ENCODE results near the gene DERA. TPM values are rescaled to one million over a fixed set of nuclear protein-coding genes. Genes with fewer than 3 reads are reported as not detected.

The DERA gene
- total and polyA plus RNA-seq, 2 of the 13 experiments (the other 11 are each of a cell fraction or from before 2014, with no cell fraction given): 24.0 to 51.3 TPM

DNA sequence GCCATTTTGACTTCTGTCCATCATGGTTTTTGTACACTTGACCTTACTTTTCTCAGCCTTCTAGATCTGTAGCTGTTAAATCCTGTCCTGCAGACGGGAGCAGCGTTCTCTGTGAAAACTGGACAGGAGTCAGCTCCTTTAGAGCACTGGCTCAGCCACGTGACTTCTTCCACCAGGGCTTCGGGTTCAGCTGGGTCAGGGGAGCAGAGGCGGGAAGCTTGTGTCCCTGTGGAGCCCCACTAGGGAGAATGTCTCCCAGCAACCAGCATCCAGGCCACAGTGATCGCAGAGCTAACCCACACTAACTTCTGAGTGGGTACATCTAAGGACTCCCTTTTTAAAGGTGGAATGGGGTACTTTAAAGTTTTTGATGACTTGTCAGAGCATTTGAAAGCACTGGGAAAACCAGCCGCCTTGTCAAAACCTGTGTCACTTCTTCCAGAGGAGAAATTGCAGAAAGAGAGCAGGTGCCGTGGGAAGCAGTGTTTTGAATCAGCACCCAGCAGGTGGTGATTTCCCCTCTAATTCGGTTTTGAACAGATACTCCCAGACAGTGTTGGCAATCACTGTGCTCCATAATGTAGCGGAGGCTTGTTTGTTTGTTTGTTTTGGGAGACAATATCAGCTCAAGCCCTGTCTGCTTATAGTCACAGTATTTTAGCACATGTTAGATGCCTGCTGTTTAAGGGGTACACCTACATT lies 17.9 kb downstream of the DERA start (continued):
- TF ChIP-seq, protein P1, sequence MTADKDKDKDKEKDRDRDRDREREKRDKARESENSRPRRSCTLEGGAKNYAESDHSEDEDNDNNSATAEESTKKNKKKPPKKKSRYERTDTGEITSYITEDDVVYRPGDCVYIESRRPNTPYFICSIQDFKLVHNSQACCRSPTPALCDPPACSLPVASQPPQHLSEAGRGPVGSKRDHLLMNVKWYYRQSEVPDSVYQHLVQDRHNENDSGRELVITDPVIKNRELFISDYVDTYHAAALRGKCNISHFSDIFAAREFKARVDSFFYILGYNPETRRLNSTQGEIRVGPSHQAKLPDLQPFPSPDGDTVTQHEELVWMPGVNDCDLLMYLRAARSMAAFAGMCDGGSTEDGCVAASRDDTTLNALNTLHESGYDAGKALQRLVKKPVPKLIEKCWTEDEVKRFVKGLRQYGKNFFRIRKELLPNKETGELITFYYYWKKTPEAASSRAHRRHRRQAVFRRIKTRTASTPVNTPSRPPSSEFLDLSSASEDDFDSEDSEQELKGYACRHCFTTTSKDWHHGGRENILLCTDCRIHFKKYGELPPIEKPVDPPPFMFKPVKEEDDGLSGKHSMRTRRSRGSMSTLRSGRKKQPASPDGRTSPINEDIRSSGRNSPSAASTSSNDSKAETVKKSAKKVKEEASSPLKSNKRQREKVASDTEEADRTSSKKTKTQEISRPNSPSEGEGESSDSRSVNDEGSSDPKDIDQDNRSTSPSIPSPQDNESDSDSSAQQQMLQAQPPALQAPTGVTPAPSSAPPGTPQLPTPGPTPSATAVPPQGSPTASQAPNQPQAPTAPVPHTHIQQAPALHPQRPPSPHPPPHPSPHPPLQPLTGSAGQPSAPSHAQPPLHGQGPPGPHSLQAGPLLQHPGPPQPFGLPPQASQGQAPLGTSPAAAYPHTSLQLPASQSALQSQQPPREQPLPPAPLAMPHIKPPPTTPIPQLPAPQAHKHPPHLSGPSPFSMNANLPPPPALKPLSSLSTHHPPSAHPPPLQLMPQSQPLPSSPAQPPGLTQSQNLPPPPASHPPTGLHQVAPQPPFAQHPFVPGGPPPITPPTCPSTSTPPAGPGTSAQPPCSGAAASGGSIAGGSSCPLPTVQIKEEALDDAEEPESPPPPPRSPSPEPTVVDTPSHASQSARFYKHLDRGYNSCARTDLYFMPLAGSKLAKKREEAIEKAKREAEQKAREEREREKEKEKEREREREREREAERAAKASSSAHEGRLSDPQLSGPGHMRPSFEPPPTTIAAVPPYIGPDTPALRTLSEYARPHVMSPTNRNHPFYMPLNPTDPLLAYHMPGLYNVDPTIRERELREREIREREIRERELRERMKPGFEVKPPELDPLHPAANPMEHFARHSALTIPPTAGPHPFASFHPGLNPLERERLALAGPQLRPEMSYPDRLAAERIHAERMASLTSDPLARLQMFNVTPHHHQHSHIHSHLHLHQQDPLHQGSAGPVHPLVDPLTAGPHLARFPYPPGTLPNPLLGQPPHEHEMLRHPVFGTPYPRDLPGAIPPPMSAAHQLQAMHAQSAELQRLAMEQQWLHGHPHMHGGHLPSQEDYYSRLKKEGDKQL (CRISPR knock-in tag; IDR thresholded peaks at IDR 0.05; ENCODE audit: low read depth): no peak

DNA sequence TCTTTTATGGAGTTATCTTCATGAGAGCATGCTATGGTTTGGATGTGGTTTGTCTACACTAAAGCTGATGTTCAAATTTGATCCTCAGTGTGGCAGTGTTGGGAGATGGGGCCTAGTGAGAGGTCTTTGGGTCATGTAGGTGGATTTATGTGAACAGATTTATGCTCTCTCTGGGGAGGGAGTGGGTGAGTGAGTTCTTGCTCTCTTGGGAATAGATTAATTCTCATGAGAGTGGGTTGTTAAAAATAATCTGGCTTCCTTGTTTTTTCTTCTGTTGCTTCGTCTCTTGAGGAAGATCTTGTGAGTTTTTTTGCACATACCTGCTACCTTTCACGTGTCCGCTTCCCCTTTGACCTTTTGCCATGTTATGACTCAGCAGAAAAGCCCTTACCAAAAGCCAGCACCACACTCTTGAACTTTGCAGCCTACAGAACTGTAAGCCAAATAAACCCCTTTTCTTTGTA lies 20.5 kb downstream of the DERA start:
- in situ Hi-C loops (cut with HindIII; ENCODE audit: extremely low pct_ligation_motif_present, low pct_unique_long_range_greater_than_20kb): no loop called here
- peak overlapping the region; percentile 17 for H3K27ac ChIP-seq (ENCODE audit: extremely low read length, insufficient read depth, low read length)
- BruUV-seq (replicated peaks): no TSS peak
- TF ChIP-seq ZNF776 (CRISPR knock-in tag; IDR thresholded peaks at IDR 0.05) (no peak), NFIC (IDR thresholded peaks at IDR 0.05; ENCODE audit: low read length) (no peak), YY1 (IDR thresholded peaks at IDR 0.05; ENCODE audit: insufficient read depth, insufficient replicate concordance, low read depth, low read length) (no peak), BHLHE40 (IDR thresholded peaks at IDR 0.05; ENCODE audit: low read length) (no peak), ZNF10 (CRISPR knock-in tag; IDR thresholded peaks at IDR 0.05; ENCODE audit: borderline replicate concordance, low read depth) (no peak), NR2F2 (IDR thresholded peaks at IDR 0.05; ENCODE audit: borderline replicate concordance, low read depth) (peak; percentile 79), ZNF546 (CRISPR knock-in tag; conservative IDR thresholded peaks at IDR 0.05) (no peak), GATA4 (IDR thresholded peaks at IDR 0.05; ENCODE audit: borderline replicate concordance, low read depth) (no peak), ZNF878 (CRISPR knock-in tag; IDR thresholded peaks at IDR 0.05) (no peak), STAG1 (CRISPR knock-in tag; IDR thresholded peaks at IDR 0.05) (no peak), GFI1 (CRISPR knock-in tag; IDR thresholded peaks at IDR 0.05; ENCODE audit: borderline replicate concordance) (peak; percentile 51; the same call in 1 of the 2 replicates)
- TF ChIP-seq, protein P2, sequence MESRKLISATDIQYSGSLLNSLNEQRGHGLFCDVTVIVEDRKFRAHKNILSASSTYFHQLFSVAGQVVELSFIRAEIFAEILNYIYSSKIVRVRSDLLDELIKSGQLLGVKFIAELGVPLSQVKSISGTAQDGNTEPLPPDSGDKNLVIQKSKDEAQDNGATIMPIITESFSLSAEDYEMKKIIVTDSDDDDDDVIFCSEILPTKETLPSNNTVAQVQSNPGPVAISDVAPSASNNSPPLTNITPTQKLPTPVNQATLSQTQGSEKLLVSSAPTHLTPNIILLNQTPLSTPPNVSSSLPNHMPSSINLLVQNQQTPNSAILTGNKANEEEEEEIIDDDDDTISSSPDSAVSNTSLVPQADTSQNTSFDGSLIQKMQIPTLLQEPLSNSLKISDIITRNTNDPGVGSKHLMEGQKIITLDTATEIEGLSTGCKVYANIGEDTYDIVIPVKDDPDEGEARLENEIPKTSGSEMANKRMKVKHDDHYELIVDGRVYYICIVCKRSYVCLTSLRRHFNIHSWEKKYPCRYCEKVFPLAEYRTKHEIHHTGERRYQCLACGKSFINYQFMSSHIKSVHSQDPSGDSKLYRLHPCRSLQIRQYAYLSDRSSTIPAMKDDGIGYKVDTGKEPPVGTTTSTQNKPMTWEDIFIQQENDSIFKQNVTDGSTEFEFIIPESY (CRISPR knock-in tag; IDR thresholded peaks at IDR 0.05): 0 out of 2 replicates have a peak, but pooled peaks have one; percentile 26

More for the DNA sequence above, 20.5 kb downstream of the DERA start:
- H3K36me3 ChIP-seq (replicated peaks in 1 of 2; ENCODE audit: control insufficient read depth in 1 of 2, insufficient read depth in 2 of 2, low read length in 2 of 2): no peaks in the 10 kb centered on the region; a peak in 1 of 5 replicates
- H3K27me3 ChIP-seq (ENCODE audit: control insufficient read depth in 1 of 2, insufficient read depth in 2 of 2, low read length in 2 of 2): no peaks in the 10 kb centered on the region
- no peaks in the 10 kb centered on the region for H3K9me3 ChIP-seq (ENCODE audit: low read length)
- 53% methylated on average over 3 of the region's 3 CpGs for WGBS (ENCODE audit: low lambda C conversion rate)
- no peak overlapping the region for H3K4me2 ChIP-seq (ENCODE audit: low read depth, low read length)
- H3K4me1 ChIP-seq (ENCODE audit: insufficient read depth, low read length): peaks cover 14% of the 10 kb centered on the region
- DNase-seq (ENCODE audit: low spot score): peak; percentile 44
- ChIA-PET POLR2A (no interaction called here), CTCF (ENCODE audit: low intra/inter-chr PET ratio, low total read pairs) (no interaction called here)
- H3K79me2 ChIP-seq (ENCODE audit: insufficient read depth, low read length): no peaks in the 10 kb centered on the region
- H3K9ac ChIP-seq (ENCODE audit: insufficient read depth, low read depth, low read length): no peak overlapping the region
- ATAC-seq: peak; percentile 89
- FAIRE-seq: peak; percentile 26
- intact Hi-C loops (cut with micrococcal nuclease; ENCODE audit: unreplicated experiment): no loop called here
- H3K4me3 ChIP-seq (replicated peaks in 1 of 3; ENCODE audit: insufficient read depth in 1 of 3, low read depth in 2 of 3, low read length in 3 of 3): no peak overlapping the region
- no peaks in the 10 kb centered on the region for H4K20me1 ChIP-seq (ENCODE audit: insufficient read depth, low read length)
- no peak overlapping the region for H2AFZ ChIP-seq (ENCODE audit: low read length)

All from HepG2 (cell line).